Activated CD8-positive, alpha-beta T cell treated with anti-CD3 and anti-CD28 coated beads for 36 hours (primary cell): Measurements from ENCODE around the gene EHBP1. TPM values are rescaled to one million over a fixed set of nuclear protein-coding genes. Genes with fewer than 3 reads are reported as not detected.
"Not testable (repeated sequence)": the region's sequence is repeated elsewhere in the genome, so short reads cannot be mapped to it uniquely, and the experiment has no call there.

Experiments
- ATAC-seq: fragments of 200-7000 bp; cut with Tn5 transposase; one replicate; pipeline ENCODE4 v1.10.0; 2021; ENCODE audit warnings: mild to moderate bottlenecking, moderate library complexity
- CTCF ChIA-PET: fragments of 350-600 bp; sonication (Branson Sonifier 250); formaldehyde crosslinking; loops from one replicate; lab custom pipeline; 2021; ENCODE audit warnings: antibody characterized with exemption; lab: Charles Lee
- POLR2A ChIA-PET: fragments of 350-600 bp; sonication (Branson Sonifier 250); formaldehyde crosslinking; loops from one replicate; lab custom pipeline; 2021; ENCODE audit warnings: antibody characterized with exemption; lab: Charles Lee
- DNase-seq: peaks from one replicate; pipeline ENCODE4 v3.0.0-alpha.2; 2020
- H3K27ac Mint-ChIP-seq: one replicate; pipeline ENCODE4 v1.8.0; 2021; ENCODE audit warnings: mild to moderate bottlenecking, mixed read lengths
- H3K27me3 Mint-ChIP-seq: one replicate; pipeline ENCODE4 v1.8.0; 2021; ENCODE audit warnings: mixed read lengths
- H3K36me3 Mint-ChIP-seq: one replicate; pipeline ENCODE4 v1.8.0; 2021; ENCODE audit warnings: low read depth, mixed read lengths
- H3K4me1 Mint-ChIP-seq: one replicate; pipeline ENCODE4 v1.8.0; 2021; ENCODE audit warnings: low read depth, mixed read lengths
- H3K4me3 Mint-ChIP-seq: one replicate; pipeline ENCODE4 v1.8.0; 2021; ENCODE audit warnings: mild to moderate bottlenecking, moderate library complexity, mixed read lengths
- H3K9me3 Mint-ChIP-seq: one replicate; pipeline ENCODE4 v1.8.0; 2021; ENCODE audit warnings: mixed read lengths
- CTCF ChIP-seq: fragments of 200-600 bp; IDR thresholded peaks from one replicate; pipeline ENCODE4 v1.8.0; 2022; ENCODE audit warnings: antibody characterized with exemption, mild to moderate bottlenecking
- intact Hi-C: fragments of 100-400 bp; cut with micrococcal nuclease; formaldehyde crosslinking; loops from one replicate; pipeline ENCODE4 v1.10.0; 2022
- total RNA-seq, 2 experiments: library from RNA; stranded (reverse); gene quantifications; one replicate each; pipeline ENCODE4 v1.2.3, GENCODE V29; 2021

Gene EHBP1
- total RNA-seq, 2 experiments from 2014 or later: 24.1 to 24.3 TPM

- TF ChIP-seq CTCF: no peak
- Mint-ChIP-seq H3K4me3 (no peak overlapping the region), H3K27ac (no peak overlapping the region), H3K27me3 (peaks cover 31% of the 10 kb centered on the region), H3K4me1 (no peaks in the 10 kb centered on the region), H3K9me3 (no peaks in the 10 kb centered on the region), H3K36me3 (no peaks in the 10 kb centered on the region)
- ATAC-seq (no peak), DNase-seq (no peak)
- intact Hi-C loops: no loop called here
- ChIA-PET POLR2A (no interaction called here), CTCF (interaction anchor here (0.9 kb wide), 1 partner anchor 12 kb away, joined by 3 read pairs; no protein-coding TSS in a partner anchor)
Measured at GRCh38 chr2:63066838-63067237, 361.3 kb downstream of the EHBP1 start.

GRCh38 chr2:63071664-63072063 lies 366.2 kb downstream of the EHBP1 start:
- no peaks in the 10 kb centered on the region for H3K4me1 Mint-ChIP-seq

GRCh38 chr2:63073994-63074393 lies 368.5 kb downstream of the EHBP1 start:
- peaks cover 12% of the 10 kb centered on the region for H3K27me3 Mint-ChIP-seq
- no peak overlapping the region for H3K4me3 Mint-ChIP-seq
- intact Hi-C loops: no loop called here
- H3K4me1 Mint-ChIP-seq: no peaks in the 10 kb centered on the region
- ATAC-seq: no peak
- H3K36me3 Mint-ChIP-seq: no peaks in the 10 kb centered on the region
- no peak for TF ChIP-seq CTCF
- no peaks in the 10 kb centered on the region for H3K9me3 Mint-ChIP-seq
- CTCF ChIA-PET: no interaction called here
- no peak overlapping the region for H3K27ac Mint-ChIP-seq
- POLR2A ChIA-PET: no interaction called here
- no peak for DNase-seq

More at GRCh38 chr2:63071664-63072063, 366.2 kb downstream of the EHBP1 start:
- ChIA-PET POLR2A (no interaction called here), CTCF (no interaction called here)
- TF ChIP-seq CTCF: no peak
- no peaks in the 10 kb centered on the region for H3K36me3 Mint-ChIP-seq
- DNase-seq (no peak), ATAC-seq (no peak)
- H3K27ac Mint-ChIP-seq: no peak overlapping the region
- no peak overlapping the region for H3K4me3 Mint-ChIP-seq
- intact Hi-C loops: no loop called here
- H3K27me3 Mint-ChIP-seq: peaks cover 8% of the 10 kb centered on the region
- H3K9me3 Mint-ChIP-seq: no peaks in the 10 kb centered on the region

GRCh38 chr2:63074399-63074798 lies 368.9 kb downstream of the EHBP1 start:
- H3K4me1 Mint-ChIP-seq, CTCF ChIA-PET, POLR2A ChIA-PET, H3K4me3 Mint-ChIP-seq, ATAC-seq, H3K36me3 Mint-ChIP-seq, H3K9me3 Mint-ChIP-seq, H3K27ac Mint-ChIP-seq, intact Hi-C loops, DNase-seq: not testable (repeated sequence)
- H3K27me3 Mint-ChIP-seq: peaks cover 14% of the 10 kb centered on the region

GRCh38 chr2:63078852-63079606 lies 373.5 kb downstream of the EHBP1 start:
- no peak overlapping the region for H3K27ac Mint-ChIP-seq
- H3K9me3 Mint-ChIP-seq: peaks cover 1% of the 10 kb centered on the region
- DNase-seq: peak; percentile 41
- POLR2A ChIA-PET: no interaction called here
- CTCF ChIA-PET: interaction anchor here (1.0 to 1.4 kb wide), 2 partner anchors 9 to 622 kb away, joined by 3 read pairs; no protein-coding TSS in a partner anchor
- ATAC-seq: peak; percentile 45
- H3K4me1 Mint-ChIP-seq: no peaks in the 10 kb centered on the region
- intact Hi-C loops: no loop called here
- peaks cover 15% of the 10 kb centered on the region for H3K27me3 Mint-ChIP-seq
- TF ChIP-seq CTCF: no peak
- H3K4me3 Mint-ChIP-seq: no peak overlapping the region
- H3K36me3 Mint-ChIP-seq: no peaks in the 10 kb centered on the region
